HepG2 (cell line): Measurements from ENCODE around the gene HMX1. TPM values are rescaled to one million over a fixed set of nuclear protein-coding genes. Genes with fewer than 3 reads are reported as not detected.

Experiments used
- ATAC-seq: fragments of 200-7000 bp; cut with Tn5 transposase; 3 replicates; pipeline ENCODE4 v1.9.1; 2020; ENCODE audit warnings: mild to moderate bottlenecking, moderate library complexity
- BruUV-seq: library from RNA; stranded (reverse); fragments of 400-500 nt; replicated peaks from 2 replicates; lab custom pipeline; 2021; lab: Mats Ljungman, UMichigan
- CTCF ChIA-PET: fragments of 300-600 bp; formaldehyde crosslinking; extraction: SDS; loops from one replicate; lab custom pipeline; 2021; ENCODE audit warnings: low total read pairs, inconsistent platforms, low intra/inter-chr PET ratio; lab: Yijun Ruan, JAX
- POLR2A ChIA-PET: fragments of 350-600 bp; sonication (Branson Sonifier 250); formaldehyde crosslinking; loops from one replicate; lab custom pipeline; 2020; ENCODE audit warnings: antibody characterized with exemption, inconsistent platforms; lab: Yijun Ruan, JAX
- DNase-seq: peaks from one replicate; pipeline ENCODE4 v3.0.0-alpha.2; 2015; ENCODE audit warnings: low spot score
- FAIRE-seq: peaks from 3 replicates; lab custom pipeline; 2011; peaks lifted over from hg19 to GRCh38; lab: Jason Lieb, UNC
- H2AFZ ChIP-seq: one replicate; pipeline ENCODE4 v1.6.1; 2011; ENCODE audit warnings: low read length, inconsistent platforms
- H3K27ac ChIP-seq: fragments of 300-600 bp; 3 replicates; pipeline ENCODE4 v1.8.0; 2011; ENCODE audit warnings: mixed run types, mild to moderate bottlenecking, mixed read lengths, low read length, inconsistent platforms; ENCODE audit not compliant: insufficient read depth; ENCODE audit errors: extremely low read length
- H3K27me3 ChIP-seq, 2 experiments: fragments of 200-600 bp in 1 of 2; 2 replicates in 1 of 2; 3 replicates in 1 of 2; pipeline versions ENCODE4 v1.6.0 to v1.8.0; 2011; ENCODE audit warnings: low read length in 2 of 2, mild to moderate bottlenecking in 2 of 2, moderate library complexity in 2 of 2, inconsistent platforms in 1 of 2; ENCODE audit not compliant: insufficient read depth in 2 of 2, control insufficient read depth in 1 of 2
- H3K36me3 ChIP-seq, 2 experiments: fragments of 200-600 bp in 1 of 2; replicated peaks in 1 of 2; 2 replicates in 1 of 2; 3 replicates in 1 of 2; pipeline versions ENCODE4 v1.5.1 to v1.8.0; 2011; ENCODE audit warnings: low read length in 2 of 2, inconsistent platforms in 1 of 2; ENCODE audit not compliant: insufficient read depth in 2 of 2, control insufficient read depth in 1 of 2
- H3K4me1 ChIP-seq: 2 replicates; pipeline ENCODE4 v1.5.1; 2012; ENCODE audit warnings: low read length, inconsistent platforms; ENCODE audit not compliant: insufficient read depth
- H3K4me2 ChIP-seq: 2 replicates; pipeline ENCODE4 v1.6.0; 2011; ENCODE audit warnings: low read depth, low read length, inconsistent platforms
- H3K4me3 ChIP-seq, 3 experiments: fragments of 200-600 bp in 1 of 3; sonication (generic), shearing (Covaris generic) in 1 of 3; replicated peaks in 1 of 3; 2 replicates each; pipeline ENCODE4 v1.5.1; 2011 to 2016; ENCODE audit warnings: low read length in 3 of 3, inconsistent platforms in 2 of 3, low read depth in 2 of 3, mild to moderate bottlenecking in 2 of 3, control low read depth in 1 of 3, mixed read lengths in 1 of 3; ENCODE audit not compliant: insufficient read depth in 1 of 3
- H3K79me2 ChIP-seq: one replicate; pipeline ENCODE4 v1.6.1; 2011; ENCODE audit warnings: low read length, inconsistent platforms; ENCODE audit not compliant: insufficient read depth
- H3K9ac ChIP-seq: 2 replicates; pipeline ENCODE4 v1.6.0; 2011; ENCODE audit warnings: mild to moderate bottlenecking, low read depth, low read length, inconsistent platforms; ENCODE audit not compliant: insufficient read depth
- H3K9me3 ChIP-seq: 2 replicates; pipeline ENCODE4 v1.5.1; 2012; ENCODE audit warnings: mild to moderate bottlenecking, low read length
- H4K20me1 ChIP-seq: 2 replicates; pipeline ENCODE4 v1.6.0; 2011; ENCODE audit warnings: inconsistent platforms, mild to moderate bottlenecking, low read length, moderate library complexity; ENCODE audit not compliant: insufficient read depth
- EZH2 ChIP-seq: conservative IDR thresholded peaks from 2 replicates; pipeline ENCODE4 v1.6.1; 2012; ENCODE audit warnings: mild to moderate bottlenecking, low read depth, low read length, moderate library complexity
- HOXA7 ChIP-seq: sonication (generic); formaldehyde crosslinking; IDR thresholded peaks from 2 replicates; pipeline ENCODE4 v1.8.1; 2022; ENCODE audit warnings: mild to moderate bottlenecking, missing genetic modification reagents, moderate library complexity
- SALL2 ChIP-seq: sonication (generic); formaldehyde crosslinking; IDR thresholded peaks from 2 replicates; pipeline ENCODE4 v1.8.1; 2023; ENCODE audit warnings: mild to moderate bottlenecking, missing genetic modification reagents, inconsistent platforms
- ZFP36L2 ChIP-seq: sonication (generic); formaldehyde crosslinking; IDR thresholded peaks from 2 replicates; pipeline ENCODE4 v1.4.0; 2020; ENCODE audit warnings: missing genetic modification reagents
- ZNF326 ChIP-seq: sonication (generic); formaldehyde crosslinking; IDR thresholded peaks from 2 replicates; pipeline ENCODE4 v1.4.0; 2020; ENCODE audit warnings: missing genetic modification reagents, borderline replicate concordance
- ZNF567 ChIP-seq: sonication (generic); formaldehyde crosslinking; IDR thresholded peaks from 2 replicates; pipeline ENCODE4 v1.8.1; 2023; ENCODE audit warnings: mild to moderate bottlenecking, missing genetic modification reagents, borderline replicate concordance
- WGBS: methylation state at CpG from one replicate; pipeline ENCODE4 v1.1.6; 2017; ENCODE audit warnings: low lambda C conversion rate; 5-methylcytosine and 5-hydroxymethylcytosine counted together
- in situ Hi-C: cut with HindIII; loops from 2 replicates; pipeline ENCODE4 v1.10.0; 2017; ENCODE audit warnings: low pct_unique_long_range_greater_than_20kb; ENCODE audit not compliant: extremely low pct_ligation_motif_present
- intact Hi-C: fragments of 100-400 bp; cut with micrococcal nuclease; formaldehyde crosslinking; loops from one replicate; pipeline ENCODE4 v1.10.0; 2022; ENCODE audit not compliant: unreplicated experiment
- polyA plus RNA-seq, 8 experiments: library from polyadenylated mRNA; depleted of rRNA in 3 of 8; stranded (reverse) in 7 of 8; unstranded in 1 of 8; fragments of >200 nt; fragmentation: Illumina TruSeq in 4 of 8; extraction: Trizol in 4 of 8; gene quantifications; 2 replicates each; pipeline versions ENCODE4 v1.2.1 to v1.2.3, GENCODE V29; 2011 to 2016; ENCODE audit warnings: low read depth in 4 of 8, missing spikeins in 1 of 8, mixed read lengths in 1 of 8; ENCODE audit not compliant: insufficient read depth in 1 of 8
- total RNA-seq, 5 experiments: library from RNA; depleted of rRNA; stranded (reverse); fragments of >200 nt; fragmentation: Illumina TruSeq; extraction: Trizol; gene quantifications; 2 replicates each; pipeline ENCODE4 v1.2.3, GENCODE V29; 2016; ENCODE audit warnings: low read depth in 1 of 5

The HMX1 gene
- total and polyA plus RNA-seq, 2 of the 13 experiments (the other 11 are each of a cell fraction or from before 2014, with no cell fraction given): not detected

DNA sequence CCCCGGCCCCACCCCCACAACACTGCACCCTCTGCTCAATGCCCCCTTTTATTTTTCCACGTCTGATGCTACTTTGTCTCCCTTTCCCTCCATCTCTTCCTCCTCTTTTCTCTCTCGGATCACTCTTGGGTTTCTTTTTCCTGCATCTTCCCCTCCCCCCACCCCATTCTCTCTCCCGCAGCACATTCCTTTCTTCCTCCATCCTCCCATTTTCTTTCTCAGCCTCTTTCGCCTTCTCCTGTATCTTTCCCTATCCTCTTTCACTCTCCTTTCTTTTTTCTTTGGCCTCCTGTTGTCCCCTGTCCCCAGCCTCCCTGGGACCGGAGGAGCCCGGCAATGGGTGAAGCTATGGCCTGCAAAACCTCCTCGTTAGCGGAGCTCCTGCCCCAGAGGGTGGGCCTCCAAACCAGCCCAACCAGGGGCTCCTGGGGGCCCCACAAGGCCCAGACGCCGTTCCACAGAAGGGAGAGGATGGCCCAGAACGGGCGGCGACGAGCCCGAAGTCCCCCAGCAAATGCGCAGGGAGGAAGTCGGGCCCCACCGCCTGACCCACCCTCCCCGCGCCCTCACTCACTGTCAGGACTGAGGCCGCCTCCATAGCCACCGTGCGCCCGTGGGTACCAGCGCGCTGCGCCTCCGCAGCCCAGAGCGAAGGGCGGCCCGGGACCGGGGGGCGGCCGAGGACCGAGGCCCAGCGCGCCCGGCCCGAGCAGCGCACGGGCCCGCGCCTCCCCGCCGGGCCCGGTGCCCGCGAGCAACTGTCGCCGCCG, 807 bp downstream of the HMX1 start (continued):
- TF ChIP-seq ZNF567 (CRISPR knock-in tag): no peak
- TF ChIP-seq ZNF326 (CRISPR knock-in tag): no peak
- TF ChIP-seq, all 625 proteins: peak for 0

GRCh38 chr4:8869898-8870646, 1.6 kb downstream of the HMX1 start:
- 5% methylated on average over 9 of the region's 11 CpGs for WGBS
- Histone ChIP-seq H3K4me3 (no peak overlapping the region), H3K9me3 (no peaks in the 10 kb centered on the region), H3K27me3 (peaks cover 6 to 64% of the 10 kb centered on the region in 2 experiments; a peak in 4 of 5 replicates), H3K27ac (no peak overlapping the region), H3K9ac (no peak overlapping the region), H4K20me1 (no peaks in the 10 kb centered on the region), H3K4me2 (no peak overlapping the region), H3K36me3 (no peaks in the 10 kb centered on the region), H2AFZ (no peak overlapping the region), H3K4me1 (no peaks in the 10 kb centered on the region), H3K79me2 (no peaks in the 10 kb centered on the region)
- CTCF ChIA-PET: no interaction called here
- DNase-seq (no peak), FAIRE-seq (no peak), ATAC-seq (no peak)
- intact Hi-C loops: no loop called here
- POLR2A ChIA-PET: no interaction called here
- in situ Hi-C loops: no loop called here
- BruUV-seq: no TSS peak
- TF ChIP-seq HOXA7 (CRISPR knock-in tag): no peak
- no peak for TF ChIP-seq SALL2
- no peak for TF ChIP-seq ZFP36L2 (CRISPR knock-in tag)
- TF ChIP-seq EZH2: no peak
